NK-92 (cell line): ENCODE results near the gene CENPP.

Experiments
- DNase-seq: peaks from one replicate; lab custom pipeline; 2025; ENCODE audit not compliant: unreplicated experiment; lab: John Stamatoyannopoulos, UW

Gene CENPP

GRCh38 chr9:92474587-92474986 is 148.8 kb downstream of the CENPP start:
- DNase-seq = no peak

- no peak for DNase-seq
Observed at GRCh38 chr9:92476962-92477361, 151.2 kb downstream of the CENPP start.

GRCh38 chr9:92478783-92479182 is 153.0 kb downstream of the CENPP start:
- no peak for DNase-seq

- DNase-seq = no peak
Observed at GRCh38 chr9:92479346-92479745, 153.6 kb downstream of the CENPP start.

GRCh38 chr9:92480291-92480771 is 154.6 kb downstream of the CENPP start:
- DNase-seq = no peak

- no peak for DNase-seq
Observed at GRCh38 chr9:92480986-92481633, 155.4 kb downstream of the CENPP start.

GRCh38 chr9:92482329-92482728 is 156.6 kb downstream of the CENPP start, which contains the start of gene ASPN:
ASPN (minus strand) TSS chr9:92482506.
- no peak for DNase-seq

GRCh38 chr9:92482805-92483204 is 157.1 kb downstream of the CENPP start:
- no peak for DNase-seq

- DNase-seq = no peak
Observed at GRCh38 chr9:92483627-92484545, 158.1 kb downstream of the CENPP start.

- no peak for DNase-seq
Observed at GRCh38 chr9:92484563-92484962, 158.8 kb downstream of the CENPP start.

GRCh38 chr9:92486371-92486770 is 160.6 kb downstream of the CENPP start:
- DNase-seq = no peak

- DNase-seq = no peak
Observed at GRCh38 chr9:92488681-92489550, 163.2 kb downstream of the CENPP start.

GRCh38 chr9:92492781-92493401 is 167.1 kb downstream of the CENPP start:
- DNase-seq = no peak

GRCh38 chr9:92493749-92494387 is 168.1 kb downstream of the CENPP start:
- no peak for DNase-seq

GRCh38 chr9:92494856-92495255 is 169.1 kb downstream of the CENPP start:
- no peak for DNase-seq

- no peak for DNase-seq
Observed at GRCh38 chr9:92496396-92497176, 170.8 kb downstream of the CENPP start.

GRCh38 chr9:92499701-92500100 is 173.9 kb downstream of the CENPP start:
- no peak for DNase-seq

GRCh38 chr9:92500725-92501124 is 175.0 kb downstream of the CENPP start:
- DNase-seq = no peak

GRCh38 chr9:92501671-92502393 is 176.1 kb downstream of the CENPP start:
- DNase-seq = no peak
